ENCODE results near the gene POU3F2. TPM values are rescaled to one million over a fixed set of nuclear protein-coding genes. Genes with fewer than 3 reads are reported as not detected.

Gene POU3F2
- total RNA-seq, 4 donors from 2014 or later, result not detected

DNA sequence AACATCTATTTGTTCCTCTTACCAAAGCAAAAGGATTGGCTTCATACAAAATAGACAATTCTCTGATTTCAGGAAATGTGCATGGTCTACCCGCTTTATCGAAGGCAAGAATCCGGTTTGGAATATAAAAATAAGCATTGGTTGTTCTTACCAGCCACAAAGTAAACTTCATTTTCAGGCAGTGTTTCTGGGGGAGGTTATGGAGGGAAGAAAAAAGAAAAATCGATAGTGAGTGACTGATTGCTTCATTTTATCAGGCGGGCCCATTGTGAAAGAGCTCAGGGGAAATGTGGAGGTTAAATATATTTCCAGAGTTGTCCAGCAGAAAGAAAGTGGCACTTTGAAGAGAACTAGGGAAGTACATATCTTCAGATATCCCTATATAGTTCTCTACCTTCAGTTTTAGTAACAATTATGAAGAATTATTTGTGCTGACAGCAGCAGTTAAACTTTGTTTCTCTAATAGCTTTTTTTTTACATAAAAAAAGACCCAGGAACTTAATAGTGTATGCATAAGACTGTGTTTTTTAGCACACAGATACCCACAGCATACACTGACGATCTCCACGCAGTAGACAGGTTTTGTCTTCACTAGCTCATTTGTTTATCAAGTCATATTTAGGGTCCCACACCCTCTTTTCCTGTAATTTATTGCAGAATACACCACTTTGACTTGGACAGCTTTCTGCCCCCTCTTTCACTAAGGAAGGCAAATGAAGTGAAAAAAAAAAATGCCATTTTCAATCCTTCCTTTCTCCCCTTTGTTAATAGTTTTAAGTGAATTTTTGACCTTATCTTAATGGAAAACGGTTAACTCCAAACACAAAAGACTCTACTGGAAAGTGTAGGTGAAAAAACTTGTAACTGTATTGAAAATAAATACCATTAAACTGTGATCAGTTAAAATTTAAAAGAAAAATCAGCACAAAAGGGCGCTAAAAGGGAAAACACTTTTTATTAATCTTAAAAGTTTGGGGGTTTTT lies 2.9 kb downstream of the POU3F2 start:
- TF ChIP-seq POLR2A (IDR thresholded peaks at IDR 0.05) (no peak), CTCF (IDR thresholded peaks at IDR 0.05) (no peak)
- DNase-seq (ENCODE audit: low spot score in 2 of 2), result no peak
- H3K4me3 ChIP-seq (ENCODE audit: low read depth, poor library complexity, severe bottlenecking), result no peak overlapping the region
- intact Hi-C loops (cut with DNase I; ENCODE audit: low total_unique reads), result no loop called here
- 33 to 38% methylated on average over 9 of the region's 9 CpGs for WGBS, 2 donors

DNA sequence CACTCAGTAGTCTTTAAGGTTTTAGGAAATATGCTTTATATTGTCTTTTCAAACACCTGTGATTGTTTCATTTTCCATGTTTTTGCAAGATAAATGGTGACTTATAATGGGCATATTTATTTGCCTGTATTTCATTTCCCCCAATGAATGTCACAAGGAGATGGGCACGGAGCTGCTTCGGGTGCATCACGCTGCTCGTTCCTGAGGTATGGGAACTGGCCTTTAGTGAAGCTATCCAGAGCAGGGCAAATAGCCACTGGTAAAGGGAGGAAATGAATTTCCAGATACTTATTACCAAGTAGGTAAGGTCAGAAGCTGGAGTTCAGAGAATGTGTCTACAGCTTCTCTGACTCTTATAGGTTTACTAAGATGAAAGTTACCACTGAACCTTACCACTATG lies 3.7 kb downstream of the POU3F2 start:
- intact Hi-C loops (cut with DNase I; ENCODE audit: low total_unique reads), result no loop called here
- WGBS, 2 donors, result 43 to 49% methylated on average over 4 of the region's 4 CpGs
- no peak for TF ChIP-seq CTCF (IDR thresholded peaks at IDR 0.05)
- no peak for TF ChIP-seq POLR2A (IDR thresholded peaks at IDR 0.05)
- no peak for DNase-seq (ENCODE audit: low spot score in 2 of 2)
- no peak overlapping the region for H3K4me3 ChIP-seq (ENCODE audit: low read depth, poor library complexity, severe bottlenecking)

- 26 to 33% methylated on average over 1 of the region's 1 CpG for WGBS, 2 donors
- TF ChIP-seq CTCF (IDR thresholded peaks at IDR 0.05), result no peak
- no peak overlapping the region for H3K4me3 ChIP-seq (ENCODE audit: low read depth, poor library complexity, severe bottlenecking)
- intact Hi-C loops (cut with DNase I; ENCODE audit: low total_unique reads), result no loop called here
- DNase-seq (ENCODE audit: low spot score in 2 of 2), result no peak
These were observed 4.6 kb downstream of the POU3F2 start for GRCh38 chr6:98838975-98839374.

DNA sequence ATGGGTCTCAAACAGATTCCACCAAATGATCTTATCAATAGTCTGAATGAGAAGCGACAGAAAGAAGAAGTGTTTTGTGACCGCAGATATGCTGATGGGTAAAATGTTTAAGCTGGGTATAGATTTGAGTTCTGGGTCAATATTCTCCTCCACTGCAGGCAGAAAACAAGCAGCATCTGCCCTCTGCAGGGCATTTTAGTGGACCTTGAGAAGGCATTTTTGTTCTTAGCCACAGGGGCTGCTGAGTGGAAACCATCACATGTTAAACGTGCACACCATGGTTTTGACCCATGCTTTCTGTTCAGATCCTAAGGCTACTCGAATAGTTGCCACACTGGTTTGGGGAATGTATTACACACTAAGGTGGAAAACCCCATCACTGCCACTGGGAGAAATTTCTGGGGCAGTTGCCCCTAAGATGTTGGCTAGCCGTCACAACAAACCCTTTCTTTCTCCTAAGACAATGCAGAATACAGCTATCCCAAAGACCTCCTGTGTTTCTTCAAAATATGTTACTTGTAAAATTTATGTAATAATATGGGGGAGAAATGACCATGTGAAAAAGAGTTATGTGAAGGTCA lies 5.5 kb downstream of the POU3F2 start:
- H3K4me3 ChIP-seq (ENCODE audit: low read depth, poor library complexity, severe bottlenecking), result no peak overlapping the region
- TF ChIP-seq CTCF (IDR thresholded peaks at IDR 0.05), result no peak
- TF ChIP-seq POLR2A (IDR thresholded peaks at IDR 0.05), result no peak
- WGBS, 2 donors, result 39 to 46% methylated on average over 5 of the region's 5 CpGs
- DNase-seq (ENCODE audit: low spot score in 2 of 2), result no peak
- intact Hi-C loops (cut with DNase I; ENCODE audit: low total_unique reads), result loop anchor here (10.0 kb wide), 1 partner anchor 1345 kb away; no protein-coding TSS in a partner anchor

- H3K4me3 ChIP-seq (ENCODE audit: low read depth, poor library complexity, severe bottlenecking), result no peak overlapping the region
- intact Hi-C loops (cut with DNase I; ENCODE audit: low total_unique reads), result loop anchor here (10.0 kb wide), 1 partner anchor 1346 kb away; no protein-coding TSS in a partner anchor
- no peak for DNase-seq (ENCODE audit: low spot score in 2 of 2)
- TF ChIP-seq CTCF (IDR thresholded peaks at IDR 0.05) (no peak), POLR2A (IDR thresholded peaks at IDR 0.05) (no peak)
- 61 to 66% methylated on average over 6 of the region's 6 CpGs for WGBS, 2 donors
These were observed 6.0 kb downstream of the POU3F2 start for GRCh38 chr6:98840385-98840784.
